GM21526 (cell line): ENCODE results near the gene KARS1.
"Not testable (repeated sequence)": the region's sequence is repeated elsewhere in the genome, so short reads cannot be mapped to it uniquely, and the experiment has no call there.

Experiments
- ATAC-seq: cut with Tn5 transposase; IDR thresholded peaks from one replicate; pipeline ENCODE4 v1.9.1; 2021; ENCODE audit warnings: moderate library complexity; ENCODE audit not compliant: unreplicated experiment, low FRiP score

Gene KARS1

DNA sequence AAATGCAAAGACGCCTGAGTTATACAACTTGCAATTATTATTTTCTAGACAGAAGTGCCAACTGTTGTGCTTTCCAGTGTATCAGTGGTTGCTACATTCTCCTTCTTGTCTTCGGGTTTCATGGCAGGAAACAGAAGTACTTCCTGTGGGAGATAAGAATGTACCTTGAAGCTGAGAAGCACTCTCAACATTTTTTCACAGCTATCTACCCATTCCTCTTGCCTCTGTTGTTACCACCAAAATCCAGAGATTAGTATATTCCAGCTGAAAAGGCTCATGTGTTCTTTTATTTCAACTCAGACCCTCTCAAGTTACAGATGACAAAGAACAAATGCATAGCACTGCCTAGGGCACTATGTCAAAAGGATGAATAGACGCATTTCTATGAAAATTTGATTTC lies 19.6 kb downstream of the KARS1 start:
- no peak for ATAC-seq

DNA sequence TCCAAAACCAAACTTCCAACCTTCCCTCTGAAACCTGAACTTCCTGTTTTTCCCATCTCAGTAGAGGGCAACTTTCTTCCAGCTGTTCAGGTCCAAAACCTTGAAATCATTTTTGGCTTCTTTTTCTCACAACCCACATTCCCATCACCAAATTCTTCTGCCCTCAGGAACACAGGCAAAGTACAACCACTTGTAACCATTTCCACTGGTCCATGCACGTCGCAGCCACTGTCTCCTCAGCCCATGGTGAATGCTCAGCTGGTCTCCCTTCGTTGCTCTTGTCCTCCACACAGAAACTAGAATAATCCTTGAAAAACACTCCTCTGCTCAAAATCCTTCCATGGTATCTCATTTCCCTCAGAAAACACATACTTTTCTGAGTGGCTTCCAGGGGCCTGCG lies 20.7 kb downstream of the KARS1 start:
- ATAC-seq, result no peak

DNA sequence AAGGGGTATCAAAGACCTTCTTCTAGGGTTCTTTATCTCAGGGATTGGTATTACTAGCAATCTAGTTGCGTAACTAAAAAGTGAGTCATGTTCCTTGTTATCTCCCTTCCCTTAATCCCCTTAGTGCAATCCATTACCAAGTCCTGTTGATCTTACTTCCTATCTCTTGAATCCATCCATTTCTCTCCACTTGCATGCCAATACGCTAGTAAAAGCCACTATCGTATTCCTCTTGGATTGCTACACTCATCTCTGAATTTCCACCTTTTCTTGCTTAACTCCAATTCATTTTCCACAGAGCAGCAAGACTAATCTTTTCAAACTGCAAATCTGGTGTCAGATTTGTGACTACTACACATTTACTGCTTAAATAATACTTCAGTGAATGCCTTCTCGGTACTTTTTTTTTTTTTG lies 22.5 kb downstream of the KARS1 start:
- ATAC-seq, result no peak

DNA sequence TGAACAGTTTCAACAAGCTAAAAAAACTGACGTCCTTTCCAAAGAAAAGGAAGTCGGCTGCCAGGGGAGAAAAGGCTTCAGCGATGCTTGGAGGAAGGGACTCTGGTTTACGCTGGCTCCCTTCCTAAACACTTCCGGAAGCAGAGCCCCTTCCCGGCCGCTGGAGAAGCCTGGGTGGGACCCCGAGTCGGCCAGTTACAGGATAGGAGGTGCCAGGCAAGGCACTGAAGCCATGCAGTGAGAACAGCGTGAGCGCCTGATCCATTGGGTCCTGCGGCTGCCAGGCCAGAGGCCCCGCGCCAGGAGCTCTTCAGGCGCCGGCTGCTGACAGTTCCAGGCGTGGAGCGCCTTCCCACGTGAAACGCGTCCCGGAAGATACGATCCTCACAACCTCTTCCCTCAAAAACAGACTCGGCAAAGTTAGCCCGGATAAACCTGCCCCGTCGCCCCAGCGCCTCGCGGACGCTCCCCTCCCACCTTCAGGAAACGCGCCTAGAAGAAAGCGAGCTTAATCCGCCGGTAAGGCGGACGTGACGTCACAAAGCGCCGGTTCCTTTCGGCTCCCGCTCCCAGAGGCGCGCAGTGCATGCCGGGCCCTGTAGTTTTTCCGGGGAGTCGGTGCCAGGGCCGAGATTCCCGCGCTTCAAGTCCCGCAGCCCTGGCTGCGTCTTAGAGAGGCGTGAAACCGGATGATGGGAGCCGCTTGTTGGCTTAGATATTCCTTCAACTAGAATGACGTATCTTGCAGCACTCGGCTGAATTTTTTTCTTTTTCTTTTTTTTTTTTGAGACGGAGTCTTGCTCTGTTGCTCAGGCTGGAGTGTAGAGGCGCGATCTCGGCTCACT lies 24.5 kb downstream of the KARS1 start, which contains the start of gene ADAT1:
TSS of gene ADAT1 (minus strand) at position 521 of the 845 bp plus-strand sequence. CDS start 2,482 bp downstream, outside the sequence.
- peak; percentile 86 for ATAC-seq

DNA sequence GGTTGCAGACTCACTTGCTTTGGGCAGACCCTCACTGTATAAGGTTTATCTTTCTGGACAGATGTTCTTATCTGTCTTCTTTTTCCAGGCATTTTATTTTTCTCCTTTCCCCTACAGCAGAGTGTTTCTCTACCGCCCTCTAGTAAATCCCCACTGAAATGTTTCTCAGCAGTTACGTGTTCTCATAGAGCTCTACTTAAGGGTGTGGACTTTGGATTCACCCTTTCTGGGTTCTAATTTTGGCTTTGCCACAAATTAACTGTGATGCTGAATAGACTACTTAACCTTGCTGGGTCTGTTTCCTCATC lies 26.3 kb downstream of the KARS1 start:
- ATAC-seq, result no peak

DNA sequence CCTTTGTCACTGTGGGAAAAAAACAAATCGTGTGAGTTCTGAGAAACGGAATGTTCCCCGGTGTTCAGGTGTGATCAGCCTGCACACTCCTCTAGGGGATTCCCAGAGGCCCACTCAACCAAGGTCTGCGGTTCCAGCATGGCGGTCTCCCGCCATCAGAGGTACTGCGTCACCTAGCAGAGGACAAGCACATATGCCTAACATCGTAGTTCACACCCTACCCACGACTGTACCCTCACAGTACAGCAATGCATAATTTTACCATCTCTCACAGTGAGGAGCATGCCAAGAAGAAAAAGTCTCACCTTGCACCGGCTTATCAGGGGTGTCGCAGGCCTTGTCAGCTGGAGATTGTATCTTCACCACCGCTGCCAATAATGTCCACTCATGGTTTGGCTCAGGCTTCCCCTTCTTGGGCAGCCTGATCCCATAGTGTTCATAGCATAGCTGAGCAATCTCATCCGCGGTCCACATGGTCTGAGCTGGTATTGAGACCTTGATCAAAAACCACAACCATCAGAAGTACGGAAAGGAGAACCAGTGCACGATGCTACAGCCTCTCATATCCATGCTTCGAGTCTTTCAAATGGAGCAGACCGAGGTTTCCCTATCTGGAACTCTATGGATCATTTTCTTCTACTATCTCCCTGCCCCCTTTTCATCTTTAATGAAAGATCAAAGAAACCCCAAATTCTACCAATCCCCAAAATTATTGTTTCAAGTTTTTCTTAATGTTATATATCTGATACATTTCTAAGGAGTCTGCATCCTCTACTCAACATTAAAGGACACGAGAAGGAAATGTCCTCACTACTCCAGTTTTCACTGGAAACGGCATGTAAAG lies 26.9 kb downstream of the KARS1 start:
- no peak for ATAC-seq

DNA sequence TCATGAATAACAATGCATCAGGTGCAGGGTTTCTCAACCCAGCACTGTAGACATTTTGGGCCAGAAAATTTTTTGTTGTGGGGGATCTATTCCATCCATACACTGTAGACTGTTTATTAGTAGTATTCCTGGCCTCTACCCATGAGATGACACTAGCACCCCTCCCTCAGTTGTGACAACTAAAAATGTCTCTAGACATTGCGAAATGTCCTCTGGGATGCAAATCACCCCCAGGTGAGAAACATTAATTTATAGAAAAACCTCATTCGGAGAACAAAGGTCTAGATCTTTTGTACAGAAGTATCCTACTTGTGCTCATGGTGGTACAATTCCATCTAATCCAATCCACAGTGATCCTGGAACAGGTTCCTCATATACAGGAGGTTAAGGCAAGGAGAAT lies 28.7 kb downstream of the KARS1 start:
- ATAC-seq, result no peak

DNA sequence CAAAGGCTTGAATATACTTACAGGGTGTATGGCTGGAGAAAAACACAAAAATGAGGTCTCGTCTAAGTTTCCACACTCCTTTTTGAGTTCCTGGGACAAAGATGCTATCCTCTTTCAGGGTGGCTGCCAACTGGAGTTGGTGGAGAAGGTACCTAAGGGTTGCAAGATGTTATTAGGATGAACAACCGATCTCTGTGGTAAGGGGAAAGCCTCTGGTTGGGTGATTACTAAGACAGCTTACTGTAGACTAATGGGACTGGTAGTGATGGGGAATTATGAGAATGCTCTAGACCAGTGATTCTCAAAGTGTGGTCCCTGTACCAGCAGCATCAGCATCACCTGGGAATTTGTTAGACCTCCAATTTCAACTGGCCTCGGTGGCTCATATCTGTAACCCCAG lies 30.3 kb downstream of the KARS1 start:
- ATAC-seq, result no peak

DNA sequence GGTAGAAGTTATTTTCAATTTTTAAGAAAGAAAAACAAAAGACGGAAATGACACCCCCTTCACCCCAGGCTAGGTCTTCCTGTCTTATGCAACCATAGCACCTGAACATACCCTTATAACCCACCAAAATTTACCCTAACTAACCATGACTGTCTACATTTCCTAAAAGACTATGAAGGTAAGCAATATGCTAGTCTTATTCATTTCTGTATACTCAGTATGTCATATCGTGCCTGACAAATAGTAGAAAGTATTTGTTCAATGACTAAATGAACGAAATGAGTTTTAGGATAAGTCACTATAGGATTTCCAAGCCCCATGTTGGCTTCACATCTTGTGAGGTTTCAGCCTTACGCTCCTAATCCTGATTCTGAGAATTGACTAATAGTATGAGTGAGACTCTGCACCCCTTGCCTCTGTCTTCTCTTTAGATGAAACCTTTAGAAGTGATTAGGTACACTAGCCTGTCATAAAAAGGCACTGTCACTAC lies 30.9 kb downstream of the KARS1 start:
- ATAC-seq, result no peak

DNA sequence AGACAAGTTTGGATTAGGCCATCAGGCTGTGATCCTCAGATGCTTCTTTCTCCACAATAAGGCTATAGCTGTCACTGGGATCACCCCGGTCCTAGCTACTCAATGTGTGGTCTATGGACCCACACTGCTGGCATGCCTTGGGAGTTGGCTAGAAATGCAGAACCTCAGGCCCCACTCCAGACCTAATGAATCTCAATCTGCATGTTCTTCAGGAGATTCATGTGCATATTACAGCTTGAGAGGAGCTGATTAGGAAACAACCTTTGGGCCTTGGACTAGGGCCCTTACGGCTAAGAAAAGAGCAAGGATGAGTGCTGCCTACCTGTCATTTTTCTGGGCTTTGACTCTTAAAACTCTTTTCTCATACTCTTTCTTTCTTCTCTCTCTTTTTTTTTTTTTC lies 31.8 kb downstream of the KARS1 start:
- no peak for ATAC-seq

DNA sequence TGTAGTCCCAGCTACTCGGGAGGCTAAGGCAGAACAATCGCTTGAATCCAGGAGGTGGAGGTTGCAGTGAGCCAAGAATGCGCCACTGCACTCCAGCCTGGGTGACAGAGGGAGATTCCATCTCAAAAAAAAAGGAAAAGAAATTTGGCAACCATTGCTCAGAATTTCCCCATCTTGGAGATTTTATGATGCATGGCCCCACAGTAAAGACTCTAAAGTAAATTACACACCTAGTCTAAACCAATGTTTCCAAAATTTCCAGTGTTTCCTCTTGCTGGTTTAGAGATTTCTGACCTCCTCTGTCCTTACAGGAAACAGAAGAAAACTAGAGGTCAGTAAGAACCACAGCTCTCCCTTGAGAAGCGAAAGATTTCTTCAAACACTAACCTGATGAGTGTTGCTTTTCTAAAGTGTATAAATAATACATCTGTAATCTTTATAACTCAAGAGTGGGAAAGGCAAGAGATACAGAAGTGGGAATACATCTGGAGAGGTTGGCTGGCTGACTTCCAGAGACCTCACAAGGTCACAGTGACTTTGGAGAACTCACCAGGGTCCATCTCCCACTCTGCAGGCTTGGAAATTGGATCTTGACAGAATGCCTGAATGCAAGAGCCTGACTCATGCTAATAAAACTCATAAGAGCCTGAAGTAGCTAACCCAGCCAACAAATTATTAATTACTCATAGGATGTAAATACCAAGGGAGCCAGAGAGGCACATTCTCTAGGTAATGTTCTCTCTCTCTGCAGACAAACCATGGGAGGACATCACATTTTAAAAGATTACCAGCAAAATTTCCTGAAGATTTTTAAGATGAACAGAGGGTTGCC lies 33.2 kb downstream of the KARS1 start:
- ATAC-seq, result no peak

DNA sequence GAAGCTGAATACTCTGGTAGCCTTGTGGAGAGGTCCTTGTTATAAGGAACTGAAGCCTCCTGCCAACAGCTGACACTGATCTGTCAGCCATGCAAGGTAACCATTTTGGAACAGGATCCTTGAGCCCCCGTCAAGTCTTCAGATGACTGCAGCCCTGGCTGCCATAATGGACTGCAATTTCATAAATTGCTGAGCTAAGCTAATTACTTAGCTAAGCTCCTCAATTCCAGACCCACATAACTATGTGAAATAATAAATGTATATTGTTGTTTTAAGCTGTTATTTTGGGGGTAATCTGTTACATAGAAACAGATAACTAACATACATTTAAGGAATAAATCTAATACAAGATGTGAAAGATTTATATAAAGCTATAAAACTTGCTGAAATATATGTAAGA lies 41.0 kb downstream of the KARS1 start:
- ATAC-seq, result no peak

DNA sequence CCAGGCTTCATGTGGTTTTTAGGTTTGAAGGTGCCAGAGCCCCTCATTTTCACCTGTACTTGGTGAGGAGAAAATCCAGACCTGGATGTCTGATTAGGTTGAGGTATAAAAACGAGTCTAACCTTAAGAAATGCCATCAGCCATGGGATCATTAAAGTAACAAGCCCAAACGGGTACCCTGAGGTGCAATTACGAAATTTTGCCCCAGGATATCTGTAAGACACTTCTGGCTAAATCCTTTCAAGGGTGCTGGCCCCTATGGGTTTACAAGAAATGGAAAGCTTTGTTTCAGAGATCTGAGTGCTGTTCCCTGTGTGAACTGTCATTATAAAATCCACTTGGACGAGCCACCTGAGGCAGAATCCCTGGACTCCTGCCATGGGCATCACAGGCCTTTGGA lies 44.2 kb downstream of the KARS1 start:
- no peak for ATAC-seq

DNA sequence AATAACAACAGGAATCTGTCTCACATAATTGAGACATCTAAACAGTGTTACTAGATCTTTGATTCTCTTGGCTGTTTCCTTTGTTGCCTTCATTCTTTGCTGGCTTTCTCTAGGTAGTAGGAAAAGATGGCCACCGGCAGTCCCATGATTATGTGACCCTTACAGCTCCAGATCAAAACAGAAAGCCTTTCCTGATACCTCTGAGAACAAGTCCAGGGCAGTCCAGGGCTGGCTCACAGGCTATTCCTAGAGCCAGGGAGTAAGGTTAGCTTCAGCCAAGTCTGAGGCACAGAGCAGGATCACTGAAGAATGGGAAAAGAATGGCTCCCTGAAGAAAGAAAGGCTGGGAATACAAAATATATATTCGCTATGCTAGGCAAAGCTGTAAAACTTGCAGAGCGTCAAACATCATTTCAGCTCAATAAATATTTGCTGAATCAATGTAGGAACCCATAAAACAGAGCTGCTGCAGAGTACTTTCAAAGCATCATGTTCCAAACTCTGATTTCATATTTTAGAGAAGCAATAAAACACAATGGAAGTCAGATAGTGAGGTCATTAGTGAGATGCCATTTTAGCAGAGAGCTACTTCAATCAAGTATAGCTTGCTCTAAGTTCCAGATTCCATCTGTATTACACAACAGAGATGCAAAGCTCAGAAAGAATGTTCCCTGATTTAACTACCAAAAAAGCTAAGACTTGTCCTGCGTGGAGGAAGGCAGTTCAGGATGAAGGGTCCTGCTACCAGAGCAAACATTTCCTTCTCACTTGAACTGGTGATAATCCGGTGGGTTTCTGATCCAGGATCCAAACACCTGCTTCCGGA lies 47.8 kb downstream of the KARS1 start:
- ATAC-seq, result no peak

DNA sequence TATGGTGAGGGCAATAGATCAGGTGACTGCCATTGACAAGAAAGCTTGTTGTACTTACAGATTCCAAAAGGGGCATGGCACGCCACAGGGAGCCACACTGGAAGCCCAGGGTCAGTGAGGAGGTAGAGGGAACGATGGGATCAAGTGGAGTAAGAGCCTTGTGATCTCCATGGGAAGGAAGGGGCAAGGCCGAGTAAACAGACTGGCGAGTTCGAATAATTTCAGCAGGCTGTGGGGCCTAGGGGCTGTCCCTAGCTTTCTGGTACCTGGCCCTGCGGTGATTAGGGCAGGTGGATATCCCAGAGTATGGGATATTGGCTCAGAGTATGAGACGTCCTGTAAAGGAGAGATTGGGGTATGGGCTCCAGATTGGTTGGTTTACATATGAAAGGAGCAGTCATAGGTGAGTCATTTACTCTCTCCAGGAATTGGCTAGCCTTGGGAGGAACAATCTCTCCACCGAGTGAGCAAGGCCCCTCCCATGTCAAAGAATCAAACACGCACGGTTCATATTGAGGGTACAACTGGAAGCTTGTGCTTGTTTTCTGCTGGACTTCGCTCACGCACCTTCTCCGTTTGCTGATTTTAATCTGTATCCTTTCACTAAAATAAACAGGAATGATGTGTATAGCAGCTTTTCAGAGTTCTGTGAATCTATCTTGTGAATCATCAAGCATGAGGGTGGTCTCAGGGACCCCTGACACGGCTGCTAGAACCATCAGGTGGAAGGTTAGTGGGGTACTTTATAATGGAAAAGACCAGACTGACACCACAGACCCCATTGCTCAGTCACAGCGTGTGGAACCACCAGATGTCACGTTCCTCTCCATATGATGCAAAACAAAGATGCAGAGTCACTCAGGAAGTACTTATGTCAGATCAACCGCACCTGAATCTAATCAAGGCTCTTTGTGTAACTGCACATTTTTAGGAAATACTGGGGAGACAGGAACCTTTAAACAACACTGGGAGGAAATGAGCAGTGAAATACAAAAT lies 53.3 kb downstream of the KARS1 start:
- no peak for ATAC-seq

DNA sequence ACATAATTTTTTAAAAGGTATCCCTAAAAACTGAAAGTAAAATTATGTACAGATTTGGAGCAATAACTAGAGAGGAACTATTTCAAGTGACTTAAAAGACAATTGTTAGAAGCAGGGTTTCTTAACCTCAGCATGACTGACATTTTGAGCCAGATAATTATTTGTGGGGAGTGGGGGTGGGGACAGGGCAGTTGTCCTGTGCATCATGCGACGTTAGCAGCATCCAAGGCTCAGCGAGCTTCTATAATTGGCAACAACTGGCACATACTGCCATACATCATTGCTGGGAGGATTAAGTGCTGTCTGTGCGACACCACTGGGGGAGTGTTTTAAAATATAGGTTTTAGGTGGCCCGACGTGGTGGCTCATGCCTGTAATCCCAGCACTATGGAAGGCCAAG lies 54.2 kb downstream of the KARS1 start:
- no peak for ATAC-seq

DNA sequence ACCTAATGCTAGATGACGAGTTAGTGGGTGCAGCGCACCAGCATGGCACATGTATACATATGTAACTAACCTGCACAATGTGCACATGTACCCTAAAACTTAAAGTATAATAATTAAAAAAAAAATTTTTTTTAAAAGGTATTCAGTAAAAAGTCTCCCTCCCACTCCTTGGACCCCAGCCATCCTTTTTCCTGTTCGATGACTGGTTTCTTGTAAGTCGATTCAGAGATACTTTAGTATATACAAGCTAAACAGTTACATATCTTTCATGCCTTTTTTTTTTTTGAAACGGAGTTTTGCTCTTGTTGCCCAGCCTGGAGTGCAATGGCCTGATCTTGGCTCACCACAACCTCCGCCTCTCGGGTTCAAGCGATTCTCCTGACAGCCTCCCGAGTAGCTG lies 55.5 kb downstream of the KARS1 start:
- not testable (repeated sequence) for ATAC-seq

DNA sequence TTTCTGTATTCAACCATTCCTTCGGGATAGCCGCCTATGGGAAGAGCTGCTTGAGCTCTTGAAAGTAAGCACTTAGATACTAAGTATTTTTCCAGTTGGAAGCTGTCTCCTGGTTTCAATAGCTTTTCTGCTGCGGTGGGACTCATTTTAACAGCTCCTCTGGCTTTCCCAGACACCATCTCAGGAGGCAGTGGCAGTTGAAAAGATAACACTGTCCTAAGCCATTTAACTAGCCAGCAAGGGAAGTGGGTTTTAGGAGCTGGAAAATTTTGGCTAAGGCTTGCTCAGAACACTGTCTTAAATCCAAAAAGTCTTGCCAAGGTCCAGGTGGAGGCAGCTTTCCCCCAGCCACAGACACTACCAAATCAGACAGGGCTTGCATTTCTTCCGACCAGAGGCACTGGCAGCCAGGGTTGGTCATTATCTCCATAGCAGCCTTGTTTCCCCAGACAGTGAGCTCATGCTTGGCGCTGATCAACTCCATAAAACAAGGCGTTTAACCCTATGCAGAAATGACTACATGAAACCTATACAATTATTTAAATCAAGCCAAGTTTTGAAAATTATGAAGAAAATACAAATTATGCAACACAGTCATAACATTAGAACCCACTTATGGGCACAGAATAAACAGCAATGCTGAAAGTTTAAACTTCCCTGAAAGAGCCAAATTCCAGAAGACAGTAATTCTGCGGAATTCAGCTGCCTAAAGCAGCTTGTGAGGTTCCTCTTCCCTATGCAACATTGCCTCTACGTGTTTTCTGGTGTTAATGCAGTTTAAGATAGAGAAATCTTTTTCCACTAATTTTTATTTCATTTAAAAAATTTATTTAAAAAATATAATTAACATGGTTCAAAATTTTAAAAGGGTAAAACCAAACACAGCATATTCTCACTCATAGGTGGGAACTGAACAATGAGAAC lies 56.3 kb downstream of the KARS1 start:
- ATAC-seq, result no peak
